ENCODE measurements around the gene IQCH. TPM values are rescaled to one million over a fixed set of nuclear protein-coding genes. Genes with fewer than 3 reads are reported as not detected.

The IQCH gene
- total and polyA plus RNA-seq, 12 donors, result 0.29 to 2.6 (median 1.2) TPM

- intact Hi-C loops (cut with DNase I), result no loop called here
- Histone ChIP-seq H3K27ac (no peak overlapping the region), H3K4me1 (no peaks in the 10 kb centered on the region), H3K36me3 (no peaks in the 10 kb centered on the region), H3K27me3 (no peaks in the 10 kb centered on the region), H3K4me3 (no peak overlapping the region), H3K9me3 (peaks cover 0 to 6% (median 0%) of the 10 kb centered on the region in 11 donors)
- no peak for TF ChIP-seq CTCF (IDR thresholded peaks at IDR 0.05)
- DNase-seq, result no peak
- ATAC-seq, result no peak
Observed at GRCh38 chr15:67321352-67321751, 66.8 kb downstream of the IQCH start.

- H3K4me3 ChIP-seq, result no peak overlapping the region
- H3K9me3 ChIP-seq, result peaks cover 0 to 17% (median under 1%) of the 10 kb centered on the region in 11 donors
- WGBS, 2 donors, result 80 to 85% methylated on average over 4 of the region's 4 CpGs
- no peak for TF ChIP-seq CTCF (IDR thresholded peaks at IDR 0.05)
- H3K36me3 ChIP-seq, result no peaks in the 10 kb centered on the region
- ATAC-seq, result no peak
- H3K4me1 ChIP-seq, result no peaks in the 10 kb centered on the region
- no peak overlapping the region for H3K27ac ChIP-seq
- no peak for DNase-seq
- intact Hi-C loops (cut with DNase I), result no loop called here
- H3K27me3 ChIP-seq, result no peaks in the 10 kb centered on the region
Observed at GRCh38 chr15:67322481-67322880, 67.9 kb downstream of the IQCH start.

GRCh38 chr15:67327312-67327711, 72.7 kb downstream of the IQCH start:
- no peak for TF ChIP-seq CTCF (IDR thresholded peaks at IDR 0.05)
- ATAC-seq, result no peak
- no peak for DNase-seq
- intact Hi-C loops (cut with DNase I), result no loop called here
- Histone ChIP-seq H3K4me1 (peaks cover 0 to 10% (median 0%) of the 10 kb centered on the region in 9 donors), H3K4me3 (no peak overlapping the region), H3K27ac (no peak overlapping the region), H3K9me3 (peaks cover 0 to 22% (median 3%) of the 10 kb centered on the region in 11 donors), H3K36me3 (no peaks in the 10 kb centered on the region), H3K27me3 (no peaks in the 10 kb centered on the region)
- WGBS, 2 donors, result 72 to 77% methylated on average over 1 of the region's 1 CpG

- Histone ChIP-seq H3K9me3 (peaks cover 0 to 18% (median 3%) of the 10 kb centered on the region in 11 donors), H3K4me1 (peaks cover 0 to 10% (median 0%) of the 10 kb centered on the region in 9 donors), H3K27me3 (no peaks in the 10 kb centered on the region), H3K36me3 (no peaks in the 10 kb centered on the region), H3K27ac (no peak overlapping the region), H3K4me3 (no peak overlapping the region)
- ATAC-seq (no peak), DNase-seq (no peak)
- intact Hi-C loops (cut with DNase I), result no loop called here
- no peak for TF ChIP-seq CTCF (IDR thresholded peaks at IDR 0.05)
Observed at GRCh38 chr15:67327737-67328136, 73.2 kb downstream of the IQCH start.
